IPS DF 19.7 (cell line): ENCODE results near the gene OR1F1.

ENCODE experiments used
- DNase-seq: peaks from one replicate; pipeline ENCODE4 v3.0.0-alpha.2; 2013; ENCODE audit warnings: low read depth, low spot score

OR1F1 gene

DNA sequence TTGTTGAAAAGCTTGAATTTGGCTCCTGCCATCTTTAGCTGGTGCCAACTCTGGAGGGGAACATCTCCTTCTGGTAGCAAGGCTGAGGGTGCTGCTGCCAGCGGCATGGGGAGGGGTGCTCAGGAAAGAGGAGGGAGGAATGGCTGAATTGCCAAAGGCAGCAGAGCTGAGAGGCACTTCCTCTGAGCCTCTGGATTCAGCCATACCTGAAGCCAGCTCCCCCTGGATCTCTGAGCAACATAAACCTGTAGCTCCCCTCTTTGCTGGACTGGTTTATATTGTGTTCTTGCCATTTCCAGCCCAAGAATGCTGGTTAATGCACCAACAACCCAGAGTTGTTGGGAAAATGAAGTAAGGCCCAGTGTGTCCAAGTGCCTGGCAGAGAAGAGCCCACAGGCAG is 61.0 kb downstream of the OR1F1 start:
- no peak for DNase-seq

DNA sequence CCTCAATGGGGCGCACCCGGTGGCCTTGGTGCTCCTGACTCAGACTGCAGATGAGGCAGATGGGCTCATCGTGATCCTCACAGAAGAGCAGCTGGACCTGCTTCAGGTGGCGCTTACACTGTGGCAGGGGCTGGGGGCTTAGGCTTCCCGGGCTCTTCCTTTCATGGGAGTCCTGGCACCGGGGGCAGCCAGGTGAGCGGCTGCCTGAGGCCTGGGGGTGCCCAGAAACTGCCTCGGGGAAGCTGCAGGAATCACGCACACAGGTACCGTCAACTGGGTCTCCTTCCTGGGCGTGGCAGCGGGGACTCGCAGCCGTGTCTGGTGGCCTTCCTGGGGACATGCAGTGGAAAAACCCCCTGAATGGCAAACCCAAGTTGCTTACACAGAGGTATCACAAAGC is 61.4 kb downstream of the OR1F1 start:
- no peak for DNase-seq

GRCh38 chr16:3252967-3253366 is 65.0 kb downstream of the OR1F1 start:
- no peak for DNase-seq

- no peak for DNase-seq
Measured at GRCh38 chr16:3254309-3254708, 66.3 kb downstream of the OR1F1 start.
